GM12892 (cell line): Measurements from ENCODE around the gene ZBTB20.

ENCODE experiments used
- DNase-seq: peaks from one replicate; pipeline ENCODE4 v3.0.0; 2011; ENCODE audit not compliant: insufficient read length
- FAIRE-seq: peaks from 2 replicates; lab custom pipeline; 2011; peaks lifted over from hg19 to GRCh38; lab: Jason Lieb, UNC
- POLR2A ChIP-seq: IDR thresholded peaks from 2 replicates; pipeline ENCODE4 v1.6.1; 2011; ENCODE audit warnings: low read depth, low read length, control low read depth
- POLR2AphosphoS5 ChIP-seq: IDR thresholded peaks from 2 replicates; pipeline ENCODE4 v1.6.1; 2011; ENCODE audit warnings: low read depth, low read length, control low read depth
- TAF1 ChIP-seq: IDR thresholded peaks from 2 replicates; pipeline ENCODE4 v1.6.1; 2011; ENCODE audit warnings: low read depth, mild to moderate bottlenecking, control low read depth, low read length, borderline replicate concordance

Gene ZBTB20

GRCh38 chr3:114553949-114554593 lies 593.0 kb downstream of the ZBTB20 start:
- TF ChIP-seq POLR2A (no peak), TAF1 (no peak), POLR2AphosphoS5 (no peak)
- no peak for DNase-seq
- no peak for FAIRE-seq

GRCh38 chr3:114552527-114552812 lies 594.6 kb downstream of the ZBTB20 start:
- TF ChIP-seq POLR2AphosphoS5 (no peak), POLR2A (no peak), TAF1 (no peak)
- FAIRE-seq (no peak), DNase-seq (no peak)

- no peak for DNase-seq
- no peak for FAIRE-seq
- TF ChIP-seq POLR2AphosphoS5 (no peak), TAF1 (no peak), POLR2A (no peak)
Measured at GRCh38 chr3:114551770-114552526, 595.1 kb downstream of the ZBTB20 start.

- no peak for DNase-seq
- TF ChIP-seq POLR2AphosphoS5 (no peak), TAF1 (no peak), POLR2A (no peak)
- FAIRE-seq: no peak
Measured at GRCh38 chr3:114550165-114550564, 596.9 kb downstream of the ZBTB20 start.

GRCh38 chr3:114545193-114545592 lies 601.9 kb downstream of the ZBTB20 start:
- no peak for TF ChIP-seq POLR2AphosphoS5
- TF ChIP-seq TAF1: no peak
- TF ChIP-seq POLR2A: no peak
- DNase-seq (no peak), FAIRE-seq (no peak)

- no peak for TF ChIP-seq TAF1
- TF ChIP-seq POLR2A: no peak
- no peak for TF ChIP-seq POLR2AphosphoS5
- FAIRE-seq (no peak), DNase-seq (no peak)
Measured at GRCh38 chr3:114542359-114542758, 604.7 kb downstream of the ZBTB20 start.

- DNase-seq (no peak), FAIRE-seq (no peak)
- TF ChIP-seq TAF1 (no peak), POLR2A (no peak), POLR2AphosphoS5 (no peak)
Measured at GRCh38 chr3:114539525-114539924, 607.6 kb downstream of the ZBTB20 start.

GRCh38 chr3:114538211-114538610 lies 608.9 kb downstream of the ZBTB20 start:
- no peak for TF ChIP-seq TAF1
- TF ChIP-seq POLR2AphosphoS5: no peak
- no peak for TF ChIP-seq POLR2A
- no peak for FAIRE-seq
- no peak for DNase-seq

GRCh38 chr3:114528517-114528916 lies 618.6 kb downstream of the ZBTB20 start:
- DNase-seq: no peak
- no peak for TF ChIP-seq POLR2AphosphoS5
- TF ChIP-seq POLR2A: no peak
- no peak for TF ChIP-seq TAF1
- no peak for FAIRE-seq

- no peak for DNase-seq
- no peak for FAIRE-seq
Measured at GRCh38 chr3:114527036-114527644, 619.9 kb downstream of the ZBTB20 start.

GRCh38 chr3:114525278-114525677 lies 621.8 kb downstream of the ZBTB20 start:
- TF ChIP-seq TAF1 (no peak), POLR2AphosphoS5 (no peak)
- FAIRE-seq (no peak), DNase-seq (no peak)

More at GRCh38 chr3:114527036-114527644, 619.9 kb downstream of the ZBTB20 start:
- TF ChIP-seq TAF1 (no peak), POLR2A (no peak), POLR2AphosphoS5 (no peak)

- FAIRE-seq (peak; percentile 78), DNase-seq (no peak)
- TF ChIP-seq POLR2A (no peak), POLR2AphosphoS5 (no peak), TAF1 (no peak)
Measured at GRCh38 chr3:114519415-114519814, 627.7 kb downstream of the ZBTB20 start.
